ENCODE data around the gene CCNY.

GRCh38 chr10:35409094-35409582 is 72.8 kb downstream of the CCNY start:
- TF ChIP-seq CTCF (IDR thresholded peaks at IDR 0.05) (no peak), POLR2A (IDR thresholded peaks at IDR 0.05) (no peak), POLR2AphosphoS5 (IDR thresholded peaks at IDR 0.05) (no peak)

Measured in prostate gland (tissue), 2 donors.